Panc1 (cell line): Measurements from ENCODE around the gene LRRC38.

Experiments
- POLR2AphosphoS5 ChIP-seq: IDR thresholded peaks from 2 replicates; pipeline ENCODE4 v1.6.1; 2012; ENCODE audit warnings: mild to moderate bottlenecking, low read depth, low read length, moderate library complexity
- SIN3A ChIP-seq: IDR thresholded peaks from 2 replicates; pipeline ENCODE4 v1.6.1; 2012; ENCODE audit warnings: low read depth, mild to moderate bottlenecking, low read length, moderate library complexity, borderline replicate concordance; ENCODE audit not compliant: insufficient read depth
- TCF7L2 ChIP-seq: IDR thresholded peaks from 2 replicates; pipeline ENCODE4 v1.6.1; 2011; ENCODE audit warnings: mild to moderate bottlenecking, low read depth, low read length, inconsistent platforms
- TF ChIP-seq, protein P1 (sequence below): fragments of 450-650 bp; IDR thresholded peaks from 2 replicates; pipeline ENCODE4 v1.5.1; 2017; ENCODE audit warnings: mild to moderate bottlenecking

DNA sequence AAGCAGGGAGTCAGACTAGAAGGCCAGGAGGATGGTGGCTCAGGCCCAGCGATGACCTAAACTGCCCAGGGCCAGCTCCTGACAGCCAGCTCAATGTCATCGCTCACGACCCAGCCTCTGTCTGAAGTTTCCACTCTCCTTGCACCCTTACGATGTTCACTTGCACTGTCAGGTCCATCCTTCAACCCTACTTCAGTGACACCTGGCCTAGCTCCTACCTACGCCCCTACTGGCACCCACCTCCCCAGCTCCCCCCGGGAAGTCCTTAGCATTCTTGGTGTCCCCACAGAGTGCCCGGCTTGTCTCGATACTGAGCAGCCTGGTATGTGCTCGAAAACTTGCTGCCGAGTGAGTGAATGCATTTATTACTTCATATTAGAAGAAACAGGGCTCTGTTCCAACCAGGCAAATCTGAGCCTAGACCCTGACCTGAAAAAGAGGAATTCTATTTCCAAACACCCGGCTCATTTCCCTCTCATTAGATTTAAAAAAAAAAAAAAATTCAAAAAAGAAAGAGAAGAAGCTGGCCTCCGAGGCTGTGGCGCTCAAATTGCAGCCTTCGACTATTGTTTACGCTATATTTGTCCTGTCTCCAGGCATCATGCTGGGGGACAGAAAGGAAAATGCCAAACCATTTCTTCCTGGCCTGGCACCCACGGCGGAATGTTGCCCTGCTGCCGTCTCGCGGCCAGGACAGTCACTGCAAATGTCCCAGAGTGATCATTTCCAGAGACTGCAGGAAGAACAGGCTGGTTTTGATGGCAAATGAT, 29.8 kb upstream of the LRRC38 start:
- TF ChIP-seq TCF7L2 (no peak), POLR2AphosphoS5 (no peak), SIN3A (no peak)
- TF ChIP-seq, protein P1, sequence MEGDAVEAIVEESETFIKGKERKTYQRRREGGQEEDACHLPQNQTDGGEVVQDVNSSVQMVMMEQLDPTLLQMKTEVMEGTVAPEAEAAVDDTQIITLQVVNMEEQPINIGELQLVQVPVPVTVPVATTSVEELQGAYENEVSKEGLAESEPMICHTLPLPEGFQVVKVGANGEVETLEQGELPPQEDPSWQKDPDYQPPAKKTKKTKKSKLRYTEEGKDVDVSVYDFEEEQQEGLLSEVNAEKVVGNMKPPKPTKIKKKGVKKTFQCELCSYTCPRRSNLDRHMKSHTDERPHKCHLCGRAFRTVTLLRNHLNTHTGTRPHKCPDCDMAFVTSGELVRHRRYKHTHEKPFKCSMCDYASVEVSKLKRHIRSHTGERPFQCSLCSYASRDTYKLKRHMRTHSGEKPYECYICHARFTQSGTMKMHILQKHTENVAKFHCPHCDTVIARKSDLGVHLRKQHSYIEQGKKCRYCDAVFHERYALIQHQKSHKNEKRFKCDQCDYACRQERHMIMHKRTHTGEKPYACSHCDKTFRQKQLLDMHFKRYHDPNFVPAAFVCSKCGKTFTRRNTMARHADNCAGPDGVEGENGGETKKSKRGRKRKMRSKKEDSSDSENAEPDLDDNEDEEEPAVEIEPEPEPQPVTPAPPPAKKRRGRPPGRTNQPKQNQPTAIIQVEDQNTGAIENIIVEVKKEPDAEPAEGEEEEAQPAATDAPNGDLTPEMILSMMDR = no peak
